Endometrial microvascular endothelial cells (primary cell): ENCODE data around the gene TMSB4X. TPM values are rescaled to one million over a fixed set of nuclear protein-coding genes. Genes with fewer than 3 reads are reported as not detected.
"Not testable (repeated sequence)": the region's sequence is repeated elsewhere in the genome, so short reads cannot be mapped to it uniquely, and the experiment has no call there.

Experiments
- in situ Hi-C: cut with HindIII; loops from 2 replicates; pipeline ENCODE4 v1.10.0; 2017; ENCODE audit warnings: low sequenced_read_pairs, low pct_unique_long_range_greater_than_20kb; ENCODE audit errors: inconsistent ontology term
- total RNA-seq: library from RNA; depleted of rRNA; stranded (reverse); fragments of >200 nt; gene quantifications from one replicate; pipeline ENCODE4 v1.2.3, GENCODE V29; 2015; ENCODE audit errors: inconsistent ontology term

Gene TMSB4X
- total RNA-seq, 1 donor from 2014 or later: 5,249 TPM

GRCh38 chrX:12953420-12953819 lies 21.5 kb upstream of the TMSB4X start:
- in situ Hi-C loops: no loop called here

DNA sequence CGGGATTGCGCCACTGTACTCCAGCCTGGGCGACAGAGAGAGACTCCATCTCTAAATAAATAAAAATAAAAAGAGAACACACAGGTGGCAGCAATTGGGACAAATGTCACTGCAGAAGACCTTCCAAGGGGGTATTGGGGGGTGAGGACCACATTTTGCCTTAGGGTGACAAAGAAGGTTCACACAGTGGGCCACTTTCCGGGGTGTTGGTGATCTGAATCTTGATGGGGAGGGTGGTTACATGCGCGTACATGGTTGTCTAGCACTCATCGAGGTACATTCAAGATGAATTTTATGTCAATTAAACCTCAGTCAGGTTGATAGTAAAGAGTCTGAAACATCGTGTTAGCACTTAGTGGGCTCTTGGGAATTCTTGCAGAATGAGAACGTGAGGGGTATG lies 20.5 kb upstream of the TMSB4X start:
- in situ Hi-C loops: no loop called here

DNA sequence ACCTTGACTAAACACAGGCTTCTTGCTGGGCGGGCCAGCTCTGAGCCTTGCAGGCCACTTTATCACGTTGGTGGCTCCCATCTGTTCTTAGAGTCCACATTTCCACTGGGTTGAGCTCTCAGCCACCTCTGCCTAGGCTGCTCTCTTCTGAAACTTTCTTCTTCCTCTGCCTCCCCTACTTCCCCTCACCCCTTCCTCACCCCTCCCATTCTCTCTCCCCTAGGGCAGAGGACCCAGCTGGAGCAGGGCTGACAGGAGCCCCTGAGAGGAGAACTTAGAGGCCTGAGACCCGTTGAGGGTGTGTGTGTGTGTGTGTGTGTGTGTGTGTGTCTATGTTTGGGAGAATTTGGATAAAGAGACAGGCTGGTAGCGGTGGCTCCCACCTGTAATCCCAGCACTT lies 19.9 kb upstream of the TMSB4X start:
- in situ Hi-C loops: no loop called here

- in situ Hi-C loops: no loop called here
These were observed 18.8 kb upstream of the TMSB4X start for GRCh38 chrX:12955882-12956703.

GRCh38 chrX:12956704-12957534 lies 18.0 kb upstream of the TMSB4X start:
- in situ Hi-C loops: no loop called here

DNA sequence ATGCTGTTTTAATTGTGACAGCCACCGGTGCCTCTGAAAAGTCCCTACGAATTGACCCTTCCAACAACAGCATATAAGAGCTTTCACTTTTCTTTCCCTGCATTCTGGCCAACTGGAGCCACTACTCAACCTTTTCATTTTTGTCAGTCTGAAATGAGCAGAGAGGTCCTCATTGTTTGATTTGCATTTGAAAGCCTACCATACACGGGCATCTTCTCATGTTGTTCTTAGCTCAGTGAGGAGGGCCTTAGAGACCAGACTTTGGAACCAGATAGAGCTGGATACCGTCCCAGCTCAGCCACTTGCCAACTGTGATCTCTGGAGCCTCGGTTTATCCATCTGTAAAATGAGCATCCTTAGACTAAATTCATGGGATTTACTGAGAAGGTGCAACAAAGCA lies 16.9 kb upstream of the TMSB4X start:
- in situ Hi-C loops: no loop called here

GRCh38 chrX:12958461-12958860 lies 16.4 kb upstream of the TMSB4X start:
- in situ Hi-C loops: no loop called here

GRCh38 chrX:12961196-12961718 lies 13.7 kb upstream of the TMSB4X start:
- in situ Hi-C loops: no loop called here

DNA sequence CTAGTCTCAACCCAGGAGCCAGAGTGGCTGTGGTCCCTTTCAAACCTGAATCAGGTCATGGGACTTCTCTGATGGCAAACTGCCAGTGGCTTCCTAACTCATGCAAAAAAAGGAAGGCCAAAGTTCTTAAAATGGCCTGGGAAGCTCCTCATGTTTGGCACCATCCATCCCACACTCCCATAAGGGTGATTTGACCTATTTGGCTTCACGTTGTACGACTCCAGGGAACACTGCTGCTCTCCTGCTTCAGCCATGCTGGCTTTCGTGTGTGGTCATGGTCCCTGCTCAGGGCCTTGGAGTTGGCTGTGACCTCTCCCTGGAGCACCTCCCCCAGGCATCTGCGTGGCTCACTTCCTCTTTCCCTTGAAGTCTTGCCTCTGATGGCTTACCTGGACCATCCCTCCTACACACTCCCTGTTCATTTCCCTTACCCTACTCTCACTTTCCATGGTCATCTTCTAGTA lies 12.8 kb upstream of the TMSB4X start:
- in situ Hi-C loops: no loop called here

GRCh38 chrX:12963210-12963850 lies 11.6 kb upstream of the TMSB4X start:
- in situ Hi-C loops: not testable (repeated sequence)

DNA sequence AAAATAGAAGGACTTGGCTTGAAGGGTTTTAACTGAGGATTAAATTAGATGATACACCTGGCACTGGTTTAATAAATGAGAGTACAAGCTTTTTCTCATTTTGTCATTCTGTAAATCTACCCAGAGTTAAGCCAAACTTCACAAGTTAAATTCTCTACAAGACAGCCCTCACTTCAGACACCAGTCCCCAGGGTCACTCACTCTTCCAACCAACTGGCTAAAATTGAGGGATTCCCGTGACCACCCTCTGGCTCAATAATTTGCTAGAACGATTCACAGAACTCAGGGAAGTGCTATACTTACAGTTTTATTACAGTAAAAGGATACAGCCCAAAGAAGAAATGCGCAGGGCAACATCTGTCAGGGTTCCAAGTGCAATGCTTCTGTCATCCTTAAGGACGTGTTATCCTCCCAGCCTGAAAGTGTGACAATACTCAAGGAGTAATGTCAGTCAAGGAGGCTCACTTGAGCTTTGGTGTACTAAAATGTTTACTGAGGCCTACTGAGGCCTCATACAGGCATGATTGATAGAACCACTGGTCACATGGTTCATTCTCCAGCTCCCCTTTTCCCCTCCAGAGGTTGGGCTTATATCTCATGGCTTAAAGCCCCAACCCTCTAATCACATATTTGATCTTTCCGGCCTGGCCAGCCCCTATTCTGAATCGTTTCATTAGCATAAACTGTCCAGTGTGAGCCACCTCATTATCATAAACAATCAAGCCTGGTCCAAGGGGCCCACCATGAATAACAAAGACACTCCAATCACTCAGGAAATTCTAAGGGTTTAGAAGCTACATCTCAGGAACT lies 9.6 kb upstream of the TMSB4X start:
- in situ Hi-C loops: no loop called here

DNA sequence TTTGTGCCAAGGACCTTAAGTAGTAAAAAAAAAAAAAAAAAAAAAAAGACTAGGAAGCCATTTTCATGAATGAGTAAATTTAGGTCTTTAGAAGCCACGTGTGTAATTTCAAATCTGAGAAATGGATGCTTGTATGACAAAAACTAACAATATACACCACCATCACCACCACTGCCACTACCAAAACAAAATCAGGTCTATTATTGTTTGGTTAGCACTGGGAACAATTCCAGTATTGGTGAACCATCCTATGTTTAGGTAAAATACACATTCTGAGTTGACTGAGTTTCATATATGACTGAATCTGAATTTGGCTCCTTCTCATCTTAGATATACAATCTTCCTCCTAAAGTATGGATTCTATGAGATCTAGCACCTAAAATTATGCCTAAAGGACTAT lies 8.8 kb upstream of the TMSB4X start:
- in situ Hi-C loops: no loop called here

- in situ Hi-C loops: no loop called here
These were observed 7.0 kb upstream of the TMSB4X start for GRCh38 chrX:12967711-12968465.

GRCh38 chrX:12970691-12971202 lies 4.2 kb upstream of the TMSB4X start:
- in situ Hi-C loops: no loop called here

- in situ Hi-C loops: no loop called here
These were observed 3.5 kb upstream of the TMSB4X start for GRCh38 chrX:12971282-12972003.

DNA sequence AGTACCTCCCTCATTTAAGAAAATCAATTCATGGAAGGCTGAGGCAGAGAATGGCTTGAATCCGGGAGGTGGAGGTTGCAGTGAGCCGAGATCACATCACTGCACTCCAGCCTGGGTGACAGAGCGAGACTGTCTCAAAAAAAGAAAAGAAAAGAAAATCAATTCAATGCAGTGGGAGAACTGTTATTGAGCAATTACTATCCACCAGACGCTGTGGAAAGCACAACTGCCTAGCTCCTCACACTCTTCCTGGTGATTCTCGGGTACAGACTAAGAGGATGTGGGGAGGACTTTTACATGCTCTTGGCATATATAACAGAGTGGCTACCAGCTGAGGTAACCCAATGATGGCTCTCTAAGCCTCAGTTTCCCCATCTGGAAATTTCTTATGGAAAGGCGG lies 2.7 kb upstream of the TMSB4X start:
- in situ Hi-C loops: no loop called here

DNA sequence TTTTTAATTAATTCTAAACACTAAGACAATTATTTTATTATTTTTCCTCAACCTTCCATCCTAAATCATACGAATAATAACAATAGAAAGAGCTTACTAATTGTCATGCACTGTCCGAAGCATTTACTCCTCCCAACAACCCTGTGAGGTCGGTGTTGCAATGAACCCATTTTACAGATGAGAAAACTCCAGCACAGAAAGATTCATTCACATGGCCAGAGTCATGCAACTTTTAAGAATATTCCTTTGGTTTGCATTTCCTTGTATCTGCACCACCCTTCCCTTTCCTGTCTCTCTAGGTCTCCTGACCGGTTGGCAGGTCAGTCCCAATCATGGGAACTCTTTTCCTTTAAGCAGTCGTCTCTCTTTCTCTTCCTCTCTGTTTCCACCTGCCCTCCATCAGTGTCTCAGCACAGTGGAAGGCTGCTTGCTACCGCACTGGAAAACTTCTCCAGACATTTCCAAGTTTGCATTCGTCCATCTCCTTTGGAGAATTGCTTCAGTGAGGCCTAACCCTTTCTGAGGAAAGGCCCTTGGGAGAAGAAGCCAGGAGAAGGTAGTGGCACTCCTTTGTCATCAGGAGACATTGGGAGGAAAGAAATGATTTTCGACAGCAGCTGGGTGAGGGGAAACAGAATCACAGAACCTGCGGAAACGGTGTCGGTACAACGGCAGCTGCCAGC lies 1.9 kb upstream of the TMSB4X start:
- in situ Hi-C loops: no loop called here
